MM.1S (cell line): ENCODE results near the gene IP6K1.

Experiments used
- DNase-seq: peaks from one replicate; pipeline ENCODE4 v3.0.0-alpha.2; 2015
- H2AFZ ChIP-seq: fragments of 300-600 bp; sonication (generic); 2 replicates; pipeline ENCODE4 v1.6.0; 2016; ENCODE audit warnings: antibody characterized with exemption, low read length
- H3F3A ChIP-seq: fragments of 300-600 bp; sonication (generic); 2 replicates; pipeline ENCODE4 v1.6.1; 2016; ENCODE audit warnings: mild to moderate bottlenecking, antibody characterized with exemption, low read length, moderate library complexity, mixed read lengths; ENCODE audit not compliant: insufficient read depth
- H3K27ac ChIP-seq: fragments of 300-600 bp; sonication (generic); 2 replicates; pipeline ENCODE4 v1.5.1; 2016; ENCODE audit warnings: mild to moderate bottlenecking, low read length
- H3K27me3 ChIP-seq: fragments of 300-600 bp; sonication (generic); replicated peaks from 2 replicates; pipeline ENCODE4 v1.6.0; 2016; ENCODE audit warnings: low read length; ENCODE audit not compliant: insufficient read depth
- H3K36me3 ChIP-seq: fragments of 300-600 bp; sonication (generic); replicated peaks from 2 replicates; pipeline ENCODE4 v1.6.1; 2016; ENCODE audit warnings: mild to moderate bottlenecking, low read length, mixed read lengths; ENCODE audit not compliant: insufficient read depth
- H3K4me1 ChIP-seq: fragments of 300-600 bp; sonication (generic); 2 replicates; pipeline ENCODE4 v1.6.1; 2016; ENCODE audit warnings: low read length, mixed read lengths
- H3K4me2 ChIP-seq: fragments of 300-600 bp; sonication (generic); 2 replicates; pipeline ENCODE4 v1.6.0; 2016; ENCODE audit warnings: low read depth, low read length
- H3K4me3 ChIP-seq: fragments of 300-600 bp; sonication (generic); 2 replicates; pipeline ENCODE4 v1.5.1; 2016; ENCODE audit warnings: low read length, mixed read lengths
- H3K79me2 ChIP-seq: fragments of 300-600 bp; sonication (generic); 2 replicates; pipeline ENCODE4 v1.6.1; 2016; ENCODE audit warnings: mixed run types, low read length, mixed read lengths
- H3K9ac ChIP-seq: fragments of 300-600 bp; sonication (generic); 2 replicates; pipeline ENCODE4 v1.6.1; 2016; ENCODE audit warnings: low read length, mixed read lengths
- H3K9me2 ChIP-seq: fragments of 300-600 bp; sonication (generic); replicated peaks from 2 replicates; pipeline ENCODE4 v1.6.1; 2016; ENCODE audit warnings: mild to moderate bottlenecking, low read length, mixed read lengths; ENCODE audit not compliant: insufficient read depth
- H3K9me3 ChIP-seq: fragments of 300-600 bp; sonication (generic); replicated peaks from 2 replicates; pipeline ENCODE4 v1.6.1; 2016; ENCODE audit warnings: mild to moderate bottlenecking, low read length, mixed read lengths; ENCODE audit not compliant: insufficient read depth
- H4K20me1 ChIP-seq: fragments of 300-600 bp; sonication (generic); 2 replicates; pipeline ENCODE4 v1.6.1; 2016; ENCODE audit warnings: mild to moderate bottlenecking, low read length, moderate library complexity, mixed read lengths; ENCODE audit not compliant: insufficient read depth
- CTCF ChIP-seq: fragments of 300-600 bp; sonication (generic); IDR thresholded peaks from 2 replicates; pipeline ENCODE4 v1.5.1; 2016; ENCODE audit warnings: antibody characterized with exemption, low read length, mixed read lengths
- EZH2 ChIP-seq: fragments of 300-600 bp; sonication (generic); optimal IDR thresholded peaks from 2 replicates; pipeline ENCODE3; 2017; ENCODE audit warnings: low read depth, mild to moderate bottlenecking, antibody characterized with exemption, low read length, mixed read lengths
- EZH2phosphoT487 ChIP-seq: fragments of 300-600 bp; sonication (generic); IDR thresholded peaks from 2 replicates; pipeline ENCODE4 v1.6.1; 2018; ENCODE audit warnings: antibody characterized with exemption, low read length

Gene IP6K1

GRCh38 chr3:49792371-49793150, 6.2 kb upstream of the IP6K1 start:
- H3K9me2 ChIP-seq: no peaks in the 10 kb centered on the region
- H3K9ac ChIP-seq: no peak overlapping the region
- no peaks in the 10 kb centered on the region for H3F3A ChIP-seq
- no peak overlapping the region for H2AFZ ChIP-seq
- DNase-seq: no peak
- no peak overlapping the region for H3K4me2 ChIP-seq
- H3K79me2 ChIP-seq: no peaks in the 10 kb centered on the region
- TF ChIP-seq CTCF (no peak), EZH2phosphoT487 (no peak), EZH2 (no peak)
- H3K4me3 ChIP-seq: no peak overlapping the region
- no peaks in the 10 kb centered on the region for H4K20me1 ChIP-seq
- H3K4me1 ChIP-seq: no peaks in the 10 kb centered on the region
- H3K27me3 ChIP-seq: no peaks in the 10 kb centered on the region; the same call in 1 of the 2 replicates
- H3K27ac ChIP-seq: no peak overlapping the region
- H3K9me3 ChIP-seq: no peaks in the 10 kb centered on the region
- H3K36me3 ChIP-seq: no peaks in the 10 kb centered on the region

GRCh38 chr3:49791571-49791970, 5.2 kb upstream of the IP6K1 start:
- no peak for DNase-seq
- H3K27ac ChIP-seq: no peak overlapping the region

GRCh38 chr3:49790626-49791411, 4.5 kb upstream of the IP6K1 start:
- H3K79me2 ChIP-seq: peaks cover 6% of the 10 kb centered on the region
- H2AFZ ChIP-seq: no peak overlapping the region
- no peak overlapping the region for H3K27ac ChIP-seq
- H3K9me3 ChIP-seq: no peaks in the 10 kb centered on the region
- no peak overlapping the region for H3K4me3 ChIP-seq
- no peaks in the 10 kb centered on the region; the same call in 1 of the 2 replicates for H3K27me3 ChIP-seq
- peaks cover 6% of the 10 kb centered on the region for H3K4me1 ChIP-seq
- no peaks in the 10 kb centered on the region for H3F3A ChIP-seq
- no peaks in the 10 kb centered on the region for H3K36me3 ChIP-seq
- H3K4me2 ChIP-seq: no peak overlapping the region
- DNase-seq: no peak
- no peaks in the 10 kb centered on the region for H4K20me1 ChIP-seq
- H3K9ac ChIP-seq: no peak overlapping the region
- no peak for TF ChIP-seq CTCF
- TF ChIP-seq EZH2: no peak
- no peak for TF ChIP-seq EZH2phosphoT487
- H3K9me2 ChIP-seq: no peaks in the 10 kb centered on the region

More at GRCh38 chr3:49791571-49791970, 5.2 kb upstream of the IP6K1 start:
- Histone ChIP-seq H3K4me2 (no peak overlapping the region), H4K20me1 (no peaks in the 10 kb centered on the region), H3K9ac (no peak overlapping the region), H3K4me1 (peaks cover 6% of the 10 kb centered on the region), H3K79me2 (no peaks in the 10 kb centered on the region), H3K36me3 (no peaks in the 10 kb centered on the region), H3K9me3 (no peaks in the 10 kb centered on the region), H3K9me2 (no peaks in the 10 kb centered on the region), H2AFZ (no peak overlapping the region), H3K4me3 (no peak overlapping the region), H3F3A (no peaks in the 10 kb centered on the region), H3K27me3 (no peaks in the 10 kb centered on the region; the same call in 1 of the 2 replicates)
- TF ChIP-seq CTCF (no peak), EZH2phosphoT487 (no peak), EZH2 (no peak)
